Sigmoid colon (tissue), 3 donors: ENCODE data around the gene PRCD.
"Not testable (repeated sequence)": the region's sequence is repeated elsewhere in the genome, so short reads cannot be mapped to it uniquely, and the experiment has no call there.

ENCODE experiments used
- POLR2A ChIP-seq, 2 donors: fragments of 450-650 bp; IDR thresholded peaks; one replicate each; pipeline ENCODE4 v1.6.1; 2016; ENCODE audit warnings: antibody characterized with exemption in 2 of 2, mild to moderate bottlenecking in 2 of 2, moderate library complexity in 2 of 2
- TF ChIP-seq, protein P1 (sequence below), 4 experiments: fragments of 450-650 bp in 3 of 4; fragments of 200-600 bp in 1 of 4; IDR thresholded peaks; one replicate each; pipeline ENCODE4 v1.5.1; 2016 to 2019; ENCODE audit warnings: antibody characterized with exemption in 4 of 4, mild to moderate bottlenecking in 3 of 4, moderate library complexity in 2 of 4

DNA sequence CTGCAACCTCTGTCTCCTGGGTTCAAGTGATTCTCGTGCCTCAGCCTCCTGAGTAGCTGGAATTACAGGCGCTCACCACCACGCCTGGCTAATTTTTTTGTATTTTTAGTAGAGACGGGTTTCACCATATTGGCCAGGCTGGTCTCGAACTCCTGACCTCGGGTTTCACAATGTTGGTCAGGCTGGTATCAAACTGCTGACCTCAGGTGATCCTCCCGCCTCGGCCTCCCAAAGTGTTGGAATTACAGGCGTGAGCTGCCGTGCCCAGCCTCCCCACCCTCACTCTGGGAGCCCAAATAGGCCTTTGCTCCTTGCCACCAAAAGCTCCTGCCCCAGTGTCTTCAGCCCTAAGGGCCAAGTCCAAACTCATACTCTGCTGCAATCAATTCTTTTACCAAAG, 18.2 kb upstream of the PRCD start:
- not testable (repeated sequence) for TF ChIP-seq POLR2A (IDR thresholded peaks at IDR 0.05)
- TF ChIP-seq, protein P1, sequence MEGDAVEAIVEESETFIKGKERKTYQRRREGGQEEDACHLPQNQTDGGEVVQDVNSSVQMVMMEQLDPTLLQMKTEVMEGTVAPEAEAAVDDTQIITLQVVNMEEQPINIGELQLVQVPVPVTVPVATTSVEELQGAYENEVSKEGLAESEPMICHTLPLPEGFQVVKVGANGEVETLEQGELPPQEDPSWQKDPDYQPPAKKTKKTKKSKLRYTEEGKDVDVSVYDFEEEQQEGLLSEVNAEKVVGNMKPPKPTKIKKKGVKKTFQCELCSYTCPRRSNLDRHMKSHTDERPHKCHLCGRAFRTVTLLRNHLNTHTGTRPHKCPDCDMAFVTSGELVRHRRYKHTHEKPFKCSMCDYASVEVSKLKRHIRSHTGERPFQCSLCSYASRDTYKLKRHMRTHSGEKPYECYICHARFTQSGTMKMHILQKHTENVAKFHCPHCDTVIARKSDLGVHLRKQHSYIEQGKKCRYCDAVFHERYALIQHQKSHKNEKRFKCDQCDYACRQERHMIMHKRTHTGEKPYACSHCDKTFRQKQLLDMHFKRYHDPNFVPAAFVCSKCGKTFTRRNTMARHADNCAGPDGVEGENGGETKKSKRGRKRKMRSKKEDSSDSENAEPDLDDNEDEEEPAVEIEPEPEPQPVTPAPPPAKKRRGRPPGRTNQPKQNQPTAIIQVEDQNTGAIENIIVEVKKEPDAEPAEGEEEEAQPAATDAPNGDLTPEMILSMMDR (IDR thresholded peaks at IDR 0.05): not testable (repeated sequence)
